Upper lobe of left lung (tissue), 4 donors: ENCODE data around the gene SEMA5A.

ENCODE experiments used
- CTCF ChIP-seq, 6 experiments: fragments of 450-650 bp in 4 of 6; fragments of 200-600 bp in 2 of 6; sonication (generic) in 2 of 6; IDR thresholded peaks; one replicate each; pipeline ENCODE4 v1.5.1; 2016 to 2019; ENCODE audit warnings: antibody characterized with exemption in 6 of 6
- POLR2A ChIP-seq, 4 donors: fragments of 450-650 bp; IDR thresholded peaks; one replicate each; pipeline ENCODE4 v1.5.1; 2016 to 2017; ENCODE audit warnings: antibody characterized with exemption in 4 of 4, mild to moderate bottlenecking in 2 of 4
- POLR2AphosphoS5 ChIP-seq, 2 donors: sonication (generic); formaldehyde crosslinking; IDR thresholded peaks; one replicate each; pipeline ENCODE4 v1.5.1; 2017; ENCODE audit warnings: antibody characterized with exemption in 2 of 2

- TF ChIP-seq CTCF (IDR thresholded peaks at IDR 0.05), result no peak
- no peak for TF ChIP-seq POLR2AphosphoS5 (IDR thresholded peaks at IDR 0.05)
- no peak for TF ChIP-seq POLR2A (IDR thresholded peaks at IDR 0.05)
Observed at GRCh38 chr5:9464478-9464877, 81.4 kb downstream of the SEMA5A start.
